ENCODE results near the gene TNRC6A.
"Not testable (repeated sequence)": the region's sequence is repeated elsewhere in the genome, so short reads cannot be mapped to it uniquely, and the experiment has no call there.

- TF ChIP-seq CTCF (IDR thresholded peaks at IDR 0.05 in 2 of 3, conservative IDR thresholded peaks at IDR 0.05 in 1 of 3; ENCODE audit: insufficient read depth in 2 of 3, low read depth in 1 of 3, low read length in 3 of 3); NBN (IDR thresholded peaks at IDR 0.05; ENCODE audit: low read depth); ZNF584 (CRISPR knock-in tag; IDR thresholded peaks at IDR 0.05; ENCODE audit: low read depth); HIVEP1 (CRISPR knock-in tag; IDR thresholded peaks at IDR 0.05); FOS (IDR thresholded peaks at IDR 0.05; ENCODE audit: extremely low read depth, insufficient read length); HCFC1 (IDR thresholded peaks at IDR 0.05; ENCODE audit: low read depth, low read length); TEAD1 (CRISPR knock-in tag; IDR thresholded peaks at IDR 0.05); AFF4 (CRISPR knock-in tag; IDR thresholded peaks at IDR 0.05); CREB1 (IDR thresholded peaks at IDR 0.05); CREB1 (CRISPR knock-in tag; IDR thresholded peaks at IDR 0.05): not testable (repeated sequence)
These were observed 20.4 kb downstream of the TNRC6A start for GRCh38 chr16:24749872-24750271.
